Measurements from ENCODE around the gene TMCC2. TPM values are rescaled to one million over a fixed set of nuclear protein-coding genes. Genes with fewer than 3 reads are reported as not detected.

Gene TMCC2
- total and polyA plus RNA-seq, 11 donors = 0.97 to 5.1 (median 2.0) TPM

DNA sequence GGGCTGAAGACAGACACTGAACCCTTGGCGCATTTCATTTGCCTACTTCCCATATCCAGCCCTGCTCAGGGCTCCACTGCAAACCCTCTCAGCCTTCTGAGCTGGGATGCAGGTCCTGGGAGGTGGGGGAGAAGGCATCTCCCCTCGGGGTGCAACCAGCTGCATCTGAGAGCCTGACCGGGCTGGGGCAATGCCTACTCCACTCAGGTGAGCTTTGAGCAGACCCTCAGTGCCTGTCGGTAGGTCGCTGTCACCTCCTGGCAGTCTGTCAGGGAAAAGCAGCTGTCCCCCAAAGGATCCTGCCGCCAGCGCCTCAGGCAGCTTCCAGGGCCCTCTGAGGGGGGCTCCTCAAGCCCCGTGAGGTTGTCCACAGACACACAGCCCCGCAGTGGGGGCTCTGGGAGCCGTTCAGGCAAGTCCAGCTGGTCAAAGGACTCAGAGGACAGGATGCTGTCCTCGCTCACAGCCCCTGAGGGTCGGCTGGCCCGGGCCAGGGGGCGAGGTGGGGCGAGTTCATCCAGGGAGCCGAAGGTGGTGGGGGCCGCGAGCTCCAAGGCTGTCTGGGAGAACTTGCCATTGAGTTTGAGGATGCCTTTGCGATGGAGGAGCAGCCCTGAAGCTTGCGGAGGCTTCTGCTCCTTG is 75.6 kb downstream of the TMCC2 start:
- Histone ChIP-seq H3K4me3 (no peak overlapping the region), H3K27ac (no peak overlapping the region), H3K27me3 (no peaks in the 10 kb centered on the region), H3K36me3 (peaks cover 0 to 57% (median 28%) of the 10 kb centered on the region in 9 donors), H3K4me1 (peaks cover 0 to 8% (median 0%) of the 10 kb centered on the region in 12 donors), H3K9me3 (no peaks in the 10 kb centered on the region)
- intact Hi-C loops (cut with DNase I) = no loop called here
- TF ChIP-seq, protein P1, sequence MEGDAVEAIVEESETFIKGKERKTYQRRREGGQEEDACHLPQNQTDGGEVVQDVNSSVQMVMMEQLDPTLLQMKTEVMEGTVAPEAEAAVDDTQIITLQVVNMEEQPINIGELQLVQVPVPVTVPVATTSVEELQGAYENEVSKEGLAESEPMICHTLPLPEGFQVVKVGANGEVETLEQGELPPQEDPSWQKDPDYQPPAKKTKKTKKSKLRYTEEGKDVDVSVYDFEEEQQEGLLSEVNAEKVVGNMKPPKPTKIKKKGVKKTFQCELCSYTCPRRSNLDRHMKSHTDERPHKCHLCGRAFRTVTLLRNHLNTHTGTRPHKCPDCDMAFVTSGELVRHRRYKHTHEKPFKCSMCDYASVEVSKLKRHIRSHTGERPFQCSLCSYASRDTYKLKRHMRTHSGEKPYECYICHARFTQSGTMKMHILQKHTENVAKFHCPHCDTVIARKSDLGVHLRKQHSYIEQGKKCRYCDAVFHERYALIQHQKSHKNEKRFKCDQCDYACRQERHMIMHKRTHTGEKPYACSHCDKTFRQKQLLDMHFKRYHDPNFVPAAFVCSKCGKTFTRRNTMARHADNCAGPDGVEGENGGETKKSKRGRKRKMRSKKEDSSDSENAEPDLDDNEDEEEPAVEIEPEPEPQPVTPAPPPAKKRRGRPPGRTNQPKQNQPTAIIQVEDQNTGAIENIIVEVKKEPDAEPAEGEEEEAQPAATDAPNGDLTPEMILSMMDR (IDR thresholded peaks at IDR 0.05) = no peak
- no peak for TF ChIP-seq POLR2A (IDR thresholded peaks at IDR 0.05)
- DNase-seq (no peak), ATAC-seq (no peak)
- 86 to 92% (median 90%) methylated on average over 16 to 20 of the region's 20 CpGs for WGBS, 4 donors

DNA sequence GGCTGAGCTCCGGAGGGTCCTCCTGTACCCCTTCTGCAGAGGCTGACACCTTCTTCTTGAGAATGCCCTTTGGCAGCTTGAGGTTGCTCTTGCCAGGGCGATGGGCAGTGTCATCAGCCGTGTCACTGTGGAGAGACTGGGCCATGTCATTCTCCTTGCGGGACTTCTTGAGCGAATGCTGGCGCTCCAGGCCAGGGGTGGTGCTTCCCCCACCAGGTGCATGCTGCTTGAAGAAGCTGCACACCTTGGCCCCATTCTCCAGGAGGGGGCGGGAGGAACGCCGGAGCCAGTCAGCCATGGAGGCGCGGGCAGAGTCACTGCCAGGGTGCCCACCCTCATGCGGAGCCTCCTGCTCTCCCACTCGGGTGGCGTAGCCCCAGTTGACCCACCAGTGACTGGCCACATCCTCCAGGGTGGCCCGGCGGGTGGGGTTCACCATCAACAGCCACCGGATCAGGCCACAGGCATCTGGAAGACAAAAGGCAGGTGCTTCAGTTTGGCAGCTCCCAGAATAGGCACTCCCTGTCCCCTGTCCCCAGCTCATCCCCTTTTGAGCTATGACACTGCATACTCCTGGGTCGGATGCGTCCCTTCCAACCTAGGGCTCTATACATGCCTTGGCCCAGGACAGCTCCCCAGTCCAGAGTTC is 76.4 kb downstream of the TMCC2 start:
- intact Hi-C loops (cut with DNase I) = no loop called here
- 95 to 97% (median 96%) methylated on average over 18 to 19 of the region's 19 CpGs for WGBS, 4 donors
- DNase-seq (no peak), ATAC-seq (no peak)
- Histone ChIP-seq H3K36me3 (peaks cover 0 to 65% (median 28%) of the 10 kb centered on the region in 9 donors), H3K4me3 (no peak overlapping the region), H3K4me1 (peaks cover 0 to 8% (median 0%) of the 10 kb centered on the region in 12 donors), H3K9me3 (no peaks in the 10 kb centered on the region), H3K27ac (no peak overlapping the region), H3K27me3 (no peaks in the 10 kb centered on the region)
- TF ChIP-seq, protein P1 (IDR thresholded peaks at IDR 0.05) = no peak
- TF ChIP-seq POLR2A (IDR thresholded peaks at IDR 0.05) = no peak

DNA sequence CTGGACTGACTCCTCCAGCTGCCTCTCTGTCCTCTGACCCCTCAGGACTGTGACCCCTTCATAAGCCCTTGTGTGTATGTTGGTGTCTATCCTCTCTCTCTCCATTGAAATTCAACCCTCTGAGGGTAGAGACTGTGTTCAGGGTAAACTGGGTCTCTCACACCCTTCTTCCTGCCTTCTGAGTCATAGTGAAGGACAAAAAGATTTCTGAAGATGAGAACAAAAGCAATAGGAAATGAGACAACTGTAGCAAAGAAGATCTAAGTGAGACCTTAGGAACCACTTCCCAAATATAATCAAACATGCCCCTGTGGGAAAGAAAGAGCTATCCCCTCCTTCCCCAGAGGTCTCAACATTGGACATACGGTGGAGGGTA is 76.9 kb downstream of the TMCC2 start:
- no peak for TF ChIP-seq POLR2A (IDR thresholded peaks at IDR 0.05)
- TF ChIP-seq, protein P1 (IDR thresholded peaks at IDR 0.05) = no peak
- H3K27ac ChIP-seq = no peak overlapping the region
- DNase-seq (no peak), ATAC-seq (no peak)
- no peak overlapping the region for H3K4me3 ChIP-seq
- WGBS, 4 donors = 89 to 100% (median 92%) methylated on average over 1 of the region's 1 CpG
- no peaks in the 10 kb centered on the region for H3K9me3 ChIP-seq
- peaks cover 0 to 8% (median 0%) of the 10 kb centered on the region in 12 donors for H3K4me1 ChIP-seq
- H3K27me3 ChIP-seq = no peaks in the 10 kb centered on the region
- H3K36me3 ChIP-seq = peaks cover 0 to 71% (median 28%) of the 10 kb centered on the region in 9 donors
- intact Hi-C loops (cut with DNase I) = no loop called here

DNA sequence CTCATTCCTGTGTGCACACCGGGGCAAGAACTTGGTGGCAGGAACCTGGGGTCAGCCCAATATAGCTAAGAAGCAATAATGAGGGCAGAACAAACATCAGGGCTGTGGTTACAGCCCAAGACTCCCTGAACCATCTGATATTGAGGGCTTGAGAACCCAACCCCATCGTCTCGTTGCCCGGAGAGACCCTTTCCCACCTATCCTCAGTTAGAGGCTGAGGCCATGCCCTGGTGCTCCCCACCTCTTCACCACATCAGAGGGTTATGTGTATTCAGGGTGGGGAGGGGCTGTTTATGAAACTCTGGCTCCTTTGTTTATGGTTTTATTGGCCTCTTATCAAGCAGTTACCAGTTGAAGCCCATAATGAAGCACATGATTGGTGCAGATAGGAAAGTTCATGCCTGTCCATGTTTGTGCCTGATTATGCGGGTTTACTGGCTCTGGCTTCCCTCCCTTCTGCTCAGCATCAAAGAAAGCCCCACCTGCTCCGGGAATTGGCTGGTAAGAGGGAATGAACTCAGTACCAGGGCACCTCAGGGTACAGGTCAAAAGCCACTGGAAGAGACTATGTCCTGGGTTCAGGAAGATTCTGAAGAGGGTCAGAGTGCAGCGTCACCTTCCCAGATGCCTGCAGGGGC is 79.3 kb downstream of the TMCC2 start:
- Histone ChIP-seq H3K4me3 (no peak overlapping the region), H3K9me3 (no peaks in the 10 kb centered on the region), H3K36me3 (peaks cover 0 to 92% (median 28%) of the 10 kb centered on the region in 9 donors), H3K27me3 (no peaks in the 10 kb centered on the region), H3K27ac (no peak overlapping the region), H3K4me1 (peaks cover 0 to 16% (median 0%) of the 10 kb centered on the region in 12 donors)
- WGBS, 4 donors = 94 to 97% (median 96%) methylated on average over 6 to 7 of the region's 7 CpGs
- TF ChIP-seq POLR2A (IDR thresholded peaks at IDR 0.05) = no peak
- TF ChIP-seq, protein P1 (IDR thresholded peaks at IDR 0.05) = no peak
- intact Hi-C loops (cut with DNase I) = no loop called here
- DNase-seq (no peak), ATAC-seq (no peak)

All from heart left ventricle (tissue), 16 donors.